ENCODE measurements around the gene FBXW11. TPM values are rescaled to one million over a fixed set of nuclear protein-coding genes. Genes with fewer than 3 reads are reported as not detected.
A peak's percentile ranks its signal among the peaks of the same experiment; 100 is the strongest.

FBXW11 gene
- total and polyA plus RNA-seq, 10 of the 15 experiments (the other 5 are each of a cell fraction or from before 2014, with no cell fraction given) = 4.3 to 61.5 (median 40.0) TPM

GRCh38 chr5:171908638-171909037 lies 97.8 kb downstream of the FBXW11 start (continued):
- no peak for TF ChIP-seq ASH2L (IDR thresholded peaks at IDR 0.05; ENCODE audit: borderline replicate concordance, low read depth)
- no peak for TF ChIP-seq TCF7 (IDR thresholded peaks at IDR 0.05; ENCODE audit: borderline replicate concordance)

GRCh38 chr5:171907725-171908343 lies 98.6 kb downstream of the FBXW11 start:
- H3K27ac ChIP-seq (ENCODE audit: control insufficient read depth, insufficient read depth) = no peak overlapping the region
- H3K4me1 ChIP-seq (ENCODE audit: control insufficient read depth, insufficient read depth, low read length) = peaks cover 29% of the 10 kb centered on the region
- H3K4me3 ChIP-seq = no peak overlapping the region
- H2AFZ ChIP-seq (ENCODE audit: control insufficient read depth, low read depth, low read length) = no peak overlapping the region
- no TSS peak for BruUV-seq (replicated peaks)
- no peak overlapping the region for H3K9ac ChIP-seq (ENCODE audit: control insufficient read depth, insufficient read depth, low read length)
- POLR2A ChIA-PET = no interaction called here
- CTCF ChIA-PET = interaction anchor here (0.8 to 6.2 kb wide), 27 partner anchors 8 to 499 kb away, joined by 3 to 94 read pairs (median 4); partner anchors contain the start of gene FBXW11
- in situ Hi-C loops (cut with MboI) (loop anchor here (5.0 kb wide), 2 partner anchors 421 to 491 kb away; partner anchors contain the start of gene FGF18), intact Hi-C loops (cut with micrococcal nuclease; ENCODE audit: unreplicated experiment) (loop anchor here (1.0 to 5.0 kb wide), 3 partner anchors 423 to 701 kb away; no protein-coding TSS in a partner anchor)
- TF ChIP-seq CTCF (IDR thresholded peaks at IDR 0.05 in 2 of 3, conservative IDR thresholded peaks at IDR 0.05 in 1 of 3; ENCODE audit: control insufficient read depth in 2 of 3, extremely low read depth in 1 of 3, insufficient read depth in 1 of 3, low read depth in 3 of 3, low read length in 3 of 3) (peak; percentile 65 to 76 (median 72)), SMC3 (IDR thresholded peaks at IDR 0.05; ENCODE audit: borderline replicate concordance, low read length) (peak; percentile 69; the same call in 1 of the 2 replicates), MXI1 (IDR thresholded peaks at IDR 0.05; ENCODE audit: low read depth, low read length) (no peak), RAD21 (IDR thresholded peaks at IDR 0.05; ENCODE audit: insufficient read depth, low read depth, low read length) (peak; percentile 75)
- H3K4me2 ChIP-seq (ENCODE audit: control insufficient read depth, insufficient read depth) = peak overlapping the region; percentile 1; the same call in 1 of the 2 replicates
- H3K79me2 ChIP-seq (ENCODE audit: control insufficient read depth, insufficient read depth, low read length) = peaks cover 28% of the 10 kb centered on the region
- H3K9me3 ChIP-seq (replicated peaks; ENCODE audit: control insufficient read depth, insufficient read depth, low read length) = no peaks in the 10 kb centered on the region
- FAIRE-seq = peak; percentile 64
- WGBS (ENCODE audit: insufficient coverage, insufficient replicate concordance, low lambda C conversion rate, missing lambda C conversion rate) = 15% methylated on average over 4 of the region's 4 CpGs
- peaks cover 1 to 4% of the 10 kb centered on the region in 2 experiments for H3K36me3 ChIP-seq (ENCODE audit: control insufficient read depth in 2 of 2, insufficient read depth in 2 of 2, low read length in 1 of 2)
- no peaks in the 10 kb centered on the region; the same call in 1 of the 2 replicates for H4K20me1 ChIP-seq (ENCODE audit: control insufficient read depth, insufficient read depth)
- SMC1A ChIA-PET (ENCODE audit: uncharacterized antibody, unreplicated experiment) = interaction anchor here (1.2 to 3.2 kb wide), 9 partner anchors 8 to 499 kb away, joined by 3 to 11 read pairs (median 6); partner anchors contain the start of gene FGF18
- ATAC-seq = peak; percentile 87
- RAD21 ChIA-PET (ENCODE audit: unreplicated experiment) = interaction anchor here (1.1 to 3.7 kb wide), 6 partner anchors 9 to 489 kb away, joined by 3 to 17 read pairs (median 5); partner anchors contain the start of genes FBXW11 and FGF18
- DNase-seq (ENCODE audit: low read depth, low spot score) = no peak
- H3K27me3 ChIP-seq (replicated peaks in 1 of 2; ENCODE audit: control insufficient read depth in 2 of 2, insufficient read depth in 2 of 2, low read length in 1 of 2) = no peaks in the 10 kb centered on the region
